Measurements from ENCODE around the gene ZNF805. TPM values are rescaled to one million over a fixed set of nuclear protein-coding genes. Genes with fewer than 3 reads are reported as not detected.

Gene ZNF805
- total RNA-seq, 1 experiment from 2014 or later = 15.4 TPM

DNA sequence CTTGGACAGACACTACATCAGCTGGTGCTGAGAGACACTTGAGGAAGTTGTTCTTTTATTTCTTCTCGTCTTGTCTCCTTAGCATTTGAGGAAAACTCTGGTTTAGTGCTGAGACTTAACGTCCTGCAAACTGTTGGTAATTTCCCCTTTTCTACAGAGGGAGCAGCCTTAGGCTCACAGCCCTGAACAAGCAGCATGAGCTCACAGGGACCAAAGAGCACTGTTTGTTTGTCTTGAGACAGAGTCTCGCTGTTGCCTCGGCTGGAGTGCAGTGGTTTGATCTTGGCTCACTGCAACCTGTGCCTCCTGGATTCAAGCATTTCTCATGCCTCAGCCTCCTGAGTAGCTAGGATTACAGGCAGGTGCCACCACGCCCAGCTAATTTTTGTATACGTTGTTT, 5.5 kb downstream of the ZNF805 start:
- Histone ChIP-seq H3K9ac (ENCODE audit: extremely low read depth, insufficient read length, low read length) (no peak overlapping the region), H3K23me2 (ENCODE audit: insufficient read length, low read depth, low read length, poor library complexity, severe bottlenecking) (peaks cover 7% of the 10 kb centered on the region), H4K91ac (ENCODE audit: insufficient read length, low read depth, low read length) (no peak overlapping the region), H2BK120ac (ENCODE audit: low read depth, low read length, poor library complexity, severe bottlenecking) (no peak overlapping the region), H3K4me1 (ENCODE audit: insufficient read depth, low read length) (no peaks in the 10 kb centered on the region), H2BK20ac (ENCODE audit: low read depth, low read length, poor library complexity, severe bottlenecking) (no peak overlapping the region), H3K27ac (ENCODE audit: insufficient read length, low read depth, low read length) (no peak overlapping the region), H3K4ac (ENCODE audit: low read depth, low read length) (no peak overlapping the region), H3K56ac (ENCODE audit: insufficient read length, low read depth, low read length) (no peak overlapping the region), H3K27me3 (ENCODE audit: insufficient read depth, low read length) (no peaks in the 10 kb centered on the region), H2AK5ac (ENCODE audit: insufficient read length, low read length) (no peak overlapping the region), H3K4me2 (ENCODE audit: insufficient read depth, insufficient read length, low read length) (no peak overlapping the region), H2AFZ (ENCODE audit: low read length) (no peak overlapping the region), H3K14ac (ENCODE audit: insufficient read depth, low read length) (no peak overlapping the region), H4K5ac (ENCODE audit: insufficient read length, low read depth, low read length) (no peak overlapping the region), H3K79me1 (ENCODE audit: insufficient read depth, low read depth, low read length, poor library complexity, severe bottlenecking) (peaks cover 4% of the 10 kb centered on the region), H3K79me2 (ENCODE audit: insufficient read depth, low read length) (peaks cover 15% of the 10 kb centered on the region; the same call in 1 of the 2 replicates), H4K8ac (replicated peaks; ENCODE audit: insufficient read length, low read depth, low read length) (no peak overlapping the region), H3T11ph (ENCODE audit: low read length) (no peak overlapping the region), H2BK12ac (ENCODE audit: insufficient read length, low read depth, low read length) (no peak overlapping the region), H3K9me3 (ENCODE audit: control insufficient read depth, low read depth, low read length) (no peaks in the 10 kb centered on the region), H3K18ac (ENCODE audit: insufficient read length, low read depth, low read length) (no peak overlapping the region), H2BK5ac (ENCODE audit: insufficient read length, low read length) (no peak overlapping the region), H3K23ac (ENCODE audit: insufficient read length, low read depth, low read length) (no peak overlapping the region), H2BK15ac (ENCODE audit: low read depth, low read length) (no peak overlapping the region), H4K20me1 (ENCODE audit: control insufficient read depth, insufficient read depth, insufficient read length) (no peaks in the 10 kb centered on the region)
- WGBS (ENCODE audit: extremely low coverage, insufficient read length, low lambda C conversion rate) = no CpG with 5 or more reads among the region's 6 CpGs
- Mint-ChIP-seq H3K4me1 (peaks cover 6 to 9% of the 10 kb centered on the region in 2 experiments), H3K36me3 (ENCODE audit: insufficient read depth in 1 of 3, low read depth in 3 of 3) (peaks cover 22 to 52% (median 49%) of the 10 kb centered on the region in 3 experiments; a peak in 6 of 7 replicates), H3K4me3 (no peak overlapping the region), H3K9me3 (no peaks in the 10 kb centered on the region), H3K27ac (no peak overlapping the region), H3K27me3 (ENCODE audit: low read depth) (no peaks in the 10 kb centered on the region)
- no peak for DNase-seq
- no peak for TF ChIP-seq CTCF (conservative IDR thresholded peaks at IDR 0.05)

All from H9 (cell line).